ENCODE results near the gene LILRB2.
"Not testable (repeated sequence)": the region's sequence is repeated elsewhere in the genome, so short reads cannot be mapped to it uniquely, and the experiment has no call there.

LILRB2 gene

DNA sequence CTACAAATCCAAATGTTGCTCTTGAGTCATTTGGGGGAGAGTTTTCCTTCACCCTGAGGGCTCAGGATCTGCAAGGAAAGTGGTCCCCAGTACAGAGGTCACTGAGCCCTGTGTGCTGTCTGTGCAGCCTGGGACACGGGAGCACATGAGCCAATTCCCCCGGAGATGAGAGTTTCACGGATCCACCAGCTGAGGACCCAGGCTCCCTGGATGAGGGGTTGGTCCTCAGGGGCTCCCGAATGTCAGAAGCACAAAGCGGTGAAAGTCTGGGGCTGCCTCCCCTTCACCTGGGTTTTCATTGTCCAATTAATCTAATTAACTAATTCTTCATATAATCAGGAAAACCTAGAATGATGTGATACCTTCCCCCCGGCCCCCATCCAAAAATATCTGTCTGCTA is 13.6 kb upstream of the LILRB2 start:
- TF ChIP-seq CTCF (IDR thresholded peaks at IDR 0.05; ENCODE audit: low read depth, low read length, missing control alignments): no peak
- no peak overlapping the region for H3K4me3 ChIP-seq (ENCODE audit: low read depth, low read length)
- in situ Hi-C loops (cut with HindIII; ENCODE audit: low sequenced_read_pairs): no loop called here
- DNase-seq (ENCODE audit: low read depth): no peak

- in situ Hi-C loops (cut with HindIII; ENCODE audit: low sequenced_read_pairs); DNase-seq (ENCODE audit: low read depth); H3K4me3 ChIP-seq (ENCODE audit: low read depth, low read length): not testable (repeated sequence)
These were observed 8.2 kb upstream of the LILRB2 start for GRCh38 chr19:54289160-54289559.

DNA sequence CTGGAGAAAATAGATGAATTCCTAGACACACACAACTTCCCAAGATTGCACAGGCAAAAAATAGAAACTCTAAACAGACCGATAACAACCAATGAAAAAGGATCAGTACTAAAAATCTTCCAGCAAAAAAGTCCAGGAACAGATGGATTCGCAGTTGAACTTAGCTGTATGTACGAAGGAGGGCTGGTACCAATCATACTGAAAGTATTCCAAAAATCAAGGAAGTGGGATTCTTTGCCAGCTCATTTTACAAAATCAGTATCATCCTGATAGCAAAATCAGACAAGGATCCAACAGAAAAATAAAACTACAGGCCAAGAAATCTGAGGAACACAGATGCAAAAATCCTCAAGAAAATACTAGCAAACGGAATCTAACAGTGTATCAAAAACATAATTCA is 6.5 kb upstream of the LILRB2 start:
- in situ Hi-C loops (cut with HindIII; ENCODE audit: low sequenced_read_pairs): no loop called here
- H3K4me3 ChIP-seq (ENCODE audit: low read depth, low read length): no peak overlapping the region
- TF ChIP-seq CTCF (IDR thresholded peaks at IDR 0.05; ENCODE audit: low read depth, low read length, missing control alignments): no peak
- no peak for DNase-seq (ENCODE audit: low read depth)

DNA sequence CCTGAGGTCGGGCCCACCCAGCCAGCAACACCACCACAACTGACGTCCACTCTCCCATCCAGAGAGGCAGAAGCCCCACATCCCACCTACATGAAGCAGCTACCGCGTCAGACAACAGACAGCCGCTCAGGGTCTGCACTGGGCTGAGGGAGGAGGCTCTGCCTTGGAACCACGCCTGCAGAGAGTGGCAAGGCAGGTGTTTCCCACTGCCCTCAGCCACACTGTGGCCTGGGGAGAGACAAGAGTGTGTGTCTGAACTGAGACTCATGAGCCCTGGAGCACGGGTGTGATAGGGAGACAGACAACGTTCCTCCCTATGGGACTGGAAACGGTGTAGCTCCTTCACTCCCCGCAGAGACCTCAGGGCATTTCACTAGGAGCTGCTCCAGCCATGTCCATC is 5.4 kb upstream of the LILRB2 start:
- DNase-seq (ENCODE audit: low read depth); in situ Hi-C loops (cut with HindIII; ENCODE audit: low sequenced_read_pairs); H3K4me3 ChIP-seq (ENCODE audit: low read depth, low read length): not testable (repeated sequence)

DNA sequence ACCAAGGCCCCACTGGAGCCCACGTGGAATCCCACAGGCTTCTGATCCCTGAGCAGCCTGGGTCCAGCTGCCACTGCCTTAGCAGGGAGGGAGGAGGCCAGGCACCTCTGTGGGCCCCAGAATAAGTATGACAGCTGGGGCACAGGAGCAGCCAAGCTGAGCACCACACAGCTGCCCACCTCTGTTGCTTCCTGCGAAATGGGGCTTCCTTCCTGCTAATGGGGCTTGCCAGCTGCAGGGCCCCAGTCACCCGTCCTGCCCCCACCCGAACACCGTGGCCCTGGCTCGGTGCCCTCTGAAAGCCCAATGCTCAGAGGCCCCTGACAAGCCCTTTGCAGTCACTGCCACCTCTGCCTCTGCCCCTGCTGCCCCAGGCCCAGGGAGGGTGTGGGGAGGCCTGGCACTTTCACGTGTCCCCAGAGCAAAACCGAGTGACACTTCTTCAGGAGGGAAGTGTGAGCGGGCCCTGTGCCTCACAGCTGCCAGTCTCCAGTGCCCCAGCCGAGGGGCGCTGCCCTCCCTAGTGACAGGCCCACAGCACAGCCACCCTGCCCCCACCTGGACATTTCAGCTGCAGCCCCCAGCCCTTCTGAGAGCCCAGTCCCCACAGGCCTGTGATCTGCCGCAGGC is 4.6 kb upstream of the LILRB2 start:
- in situ Hi-C loops (cut with HindIII; ENCODE audit: low sequenced_read_pairs); DNase-seq (ENCODE audit: low read depth); H3K4me3 ChIP-seq (ENCODE audit: low read depth, low read length): not testable (repeated sequence)

DNA sequence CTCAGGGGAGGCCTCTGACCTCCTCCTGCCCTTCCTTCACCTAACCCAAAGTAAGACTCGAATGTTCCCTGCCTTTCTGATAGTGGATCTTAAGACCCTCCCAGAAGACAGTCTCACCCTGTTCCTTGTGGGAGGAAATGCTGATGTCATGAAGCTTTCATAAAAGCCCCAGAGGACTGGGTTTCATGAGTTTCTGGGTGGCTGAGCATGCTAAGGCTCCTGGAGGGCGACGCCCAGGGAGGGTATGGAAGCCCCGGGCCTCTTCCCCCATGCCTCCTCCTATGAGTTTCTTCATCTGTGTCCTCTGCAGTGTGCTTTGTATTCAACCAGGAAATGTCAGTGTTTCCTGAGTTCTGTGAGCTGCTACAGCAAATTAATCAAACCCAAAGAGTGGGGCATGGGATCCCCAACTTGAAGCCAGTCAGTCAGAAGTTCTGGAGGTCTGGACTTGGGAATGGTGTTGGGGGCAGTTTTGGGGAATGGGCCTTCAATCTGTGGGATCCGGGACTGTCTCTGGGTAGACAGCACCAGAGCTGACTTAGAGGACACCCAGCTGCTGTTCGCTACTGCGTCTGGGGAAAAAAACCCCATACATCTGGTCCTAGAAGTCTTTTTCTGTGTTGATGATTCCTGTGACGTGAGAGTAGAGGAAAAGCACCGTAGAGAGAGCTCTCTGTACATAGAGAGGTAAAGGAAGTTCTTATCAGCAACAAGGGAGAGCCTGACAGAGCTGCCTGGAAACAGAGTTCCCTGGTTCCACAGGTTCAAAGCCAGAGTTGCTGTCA is 2.0 kb upstream of the LILRB2 start:
- in situ Hi-C loops (cut with HindIII; ENCODE audit: low sequenced_read_pairs): no loop called here
- no peak overlapping the region for H3K4me3 ChIP-seq (ENCODE audit: low read depth, low read length)
- TF ChIP-seq CTCF (IDR thresholded peaks at IDR 0.05; ENCODE audit: low read depth, low read length, missing control alignments): no peak
- no peak for DNase-seq (ENCODE audit: low read depth)

DNA sequence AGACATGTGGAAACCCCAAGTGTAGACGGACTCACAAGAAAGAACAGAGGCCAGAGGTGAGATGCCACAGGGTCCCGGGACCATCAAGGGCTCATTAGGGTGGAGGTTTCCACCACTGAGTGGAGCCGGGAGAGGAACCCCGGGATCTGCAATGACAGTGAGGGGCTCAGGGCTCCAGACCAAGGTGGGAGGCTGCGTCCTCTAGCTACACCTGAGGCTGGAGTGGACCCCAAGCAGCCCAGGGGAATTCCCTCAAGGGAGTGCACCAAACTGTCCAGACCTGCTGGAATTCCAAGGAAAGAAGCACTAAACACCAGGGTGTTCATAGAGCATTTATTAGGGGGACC is 792 bp upstream of the LILRB2 start:
- in situ Hi-C loops (cut with HindIII; ENCODE audit: low sequenced_read_pairs); H3K4me3 ChIP-seq (ENCODE audit: low read depth, low read length); DNase-seq (ENCODE audit: low read depth): not testable (repeated sequence)

- DNase-seq (ENCODE audit: low read depth); in situ Hi-C loops (cut with HindIII; ENCODE audit: low sequenced_read_pairs); H3K4me3 ChIP-seq (ENCODE audit: low read depth, low read length): not testable (repeated sequence)
These were observed 469 bp downstream of the LILRB2 start for GRCh38 chr19:54280441-54280840.

GRCh38 chr19:54280025-54280424 is 885 bp downstream of the LILRB2 start:
- H3K4me3 ChIP-seq (ENCODE audit: low read depth, low read length); in situ Hi-C loops (cut with HindIII; ENCODE audit: low sequenced_read_pairs); DNase-seq (ENCODE audit: low read depth): not testable (repeated sequence)

DNA sequence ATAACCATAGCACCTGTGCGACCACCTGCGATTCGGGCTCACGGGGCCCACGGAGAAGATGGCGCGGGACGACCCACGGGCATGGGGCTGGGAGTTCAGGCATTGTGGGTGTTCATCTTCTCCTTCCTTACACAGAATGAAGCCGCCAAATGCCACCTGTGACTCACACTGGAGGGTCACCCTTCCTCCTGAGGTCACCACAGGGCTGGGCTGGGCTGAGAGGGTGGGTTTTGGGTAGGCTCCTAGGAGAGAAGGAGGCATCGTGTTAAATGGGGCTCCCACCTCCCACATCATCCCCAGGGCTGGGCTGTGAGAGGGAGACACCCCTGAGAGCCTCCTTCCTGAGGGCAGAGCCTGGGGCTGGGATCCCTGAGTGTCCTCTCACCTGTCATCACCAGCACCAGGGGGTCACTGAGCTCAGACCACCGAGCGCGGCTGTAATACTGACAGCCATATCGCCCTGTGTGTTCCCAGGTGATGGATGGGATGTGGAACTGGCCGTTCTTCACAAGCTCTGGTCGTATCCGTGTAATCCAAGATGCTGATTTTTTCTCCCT is 1.4 kb downstream of the LILRB2 start:
- TF ChIP-seq CTCF (IDR thresholded peaks at IDR 0.05; ENCODE audit: low read depth, low read length, missing control alignments): no peak
- H3K4me3 ChIP-seq (ENCODE audit: low read depth, low read length): no peak overlapping the region
- in situ Hi-C loops (cut with HindIII; ENCODE audit: low sequenced_read_pairs): no loop called here
- DNase-seq (ENCODE audit: low read depth): no peak

GRCh38 chr19:54278571-54279195 is 2.2 kb downstream of the LILRB2 start:
- DNase-seq (ENCODE audit: low read depth); in situ Hi-C loops (cut with HindIII; ENCODE audit: low sequenced_read_pairs); H3K4me3 ChIP-seq (ENCODE audit: low read depth, low read length): not testable (repeated sequence)

- DNase-seq (ENCODE audit: low read depth); in situ Hi-C loops (cut with HindIII; ENCODE audit: low sequenced_read_pairs); H3K4me3 ChIP-seq (ENCODE audit: low read depth, low read length): not testable (repeated sequence)
These were observed 2.9 kb downstream of the LILRB2 start for GRCh38 chr19:54278056-54278455.

All from astrocyte of the cerebellum (primary cell).